GM21360 (cell line): ENCODE measurements around the gene CRYBA2.

Experiments used
- ATAC-seq: cut with Tn5 transposase; IDR thresholded peaks from one replicate; pipeline ENCODE4 v1.9.1; 2021; ENCODE audit warnings: mild to moderate bottlenecking, moderate library complexity; ENCODE audit not compliant: unreplicated experiment

The CRYBA2 gene

DNA sequence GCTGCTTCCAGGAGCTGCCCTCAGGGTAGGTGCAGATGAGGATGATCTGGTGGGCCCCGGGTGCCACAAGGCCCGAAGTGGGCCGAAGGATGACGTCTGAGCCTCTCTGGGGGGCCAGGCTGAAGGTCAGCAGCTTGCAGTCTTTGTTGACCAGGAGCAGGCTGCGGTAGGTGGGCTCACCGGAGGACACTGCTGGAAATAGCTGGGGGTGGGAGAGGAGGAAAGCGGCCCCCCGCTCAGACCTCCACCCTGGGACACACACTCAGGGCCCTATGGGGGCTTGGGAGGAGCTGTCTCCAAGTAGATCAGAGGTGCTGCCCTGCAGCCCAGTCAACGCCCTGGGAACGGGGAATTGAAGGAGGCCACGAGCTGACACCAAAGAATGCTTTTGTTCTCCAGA is 30.8 kb upstream of the CRYBA2 start:
- ATAC-seq = no peak

DNA sequence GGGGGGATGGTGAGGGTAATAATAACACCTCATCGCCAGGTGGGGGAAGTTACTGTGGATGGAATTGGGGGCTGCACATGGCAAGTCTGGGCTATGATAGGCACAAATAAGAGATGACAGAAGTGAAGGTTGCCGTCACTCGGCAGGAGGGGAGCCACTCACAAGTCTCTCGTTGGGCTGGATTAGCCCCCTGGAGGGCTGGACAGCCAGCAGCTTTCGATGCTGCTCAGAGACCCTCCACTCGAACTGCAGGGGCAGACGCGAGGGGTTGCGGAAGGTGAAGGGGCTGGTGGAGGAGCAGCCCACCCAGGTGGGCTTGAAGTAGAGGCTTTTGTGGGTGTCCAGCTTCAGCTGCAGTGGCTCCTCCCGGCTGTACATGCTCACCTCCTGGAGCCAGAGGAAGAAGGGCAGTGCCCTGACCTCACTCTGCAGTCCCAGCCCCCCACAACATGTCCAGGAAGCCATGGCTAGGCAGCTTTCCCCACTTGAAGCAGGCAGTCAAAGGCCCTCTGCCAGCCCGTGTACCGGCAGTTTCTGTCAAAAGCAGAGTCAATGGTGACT is 29.9 kb upstream of the CRYBA2 start:
- ATAC-seq = no peak

DNA sequence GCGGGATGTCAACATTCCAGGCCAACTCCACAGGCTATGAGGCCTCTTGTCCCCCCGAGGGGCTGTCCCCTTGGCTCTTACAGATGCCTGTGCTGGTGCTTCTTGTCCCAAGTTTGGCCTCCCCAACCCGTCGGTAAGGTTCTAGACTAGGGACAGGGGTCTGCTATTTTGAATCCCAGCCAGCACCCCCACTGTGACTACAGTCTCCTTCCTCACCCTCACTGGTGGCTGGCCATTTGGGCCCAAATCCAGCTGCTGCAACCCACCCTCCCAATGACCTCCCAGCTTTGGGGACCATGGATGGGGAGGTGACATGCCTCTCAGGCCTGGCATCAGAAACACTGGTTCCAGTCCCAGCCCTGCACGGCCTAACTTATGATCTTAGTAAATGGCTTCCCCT is 29.4 kb upstream of the CRYBA2 start:
- no peak for ATAC-seq

DNA sequence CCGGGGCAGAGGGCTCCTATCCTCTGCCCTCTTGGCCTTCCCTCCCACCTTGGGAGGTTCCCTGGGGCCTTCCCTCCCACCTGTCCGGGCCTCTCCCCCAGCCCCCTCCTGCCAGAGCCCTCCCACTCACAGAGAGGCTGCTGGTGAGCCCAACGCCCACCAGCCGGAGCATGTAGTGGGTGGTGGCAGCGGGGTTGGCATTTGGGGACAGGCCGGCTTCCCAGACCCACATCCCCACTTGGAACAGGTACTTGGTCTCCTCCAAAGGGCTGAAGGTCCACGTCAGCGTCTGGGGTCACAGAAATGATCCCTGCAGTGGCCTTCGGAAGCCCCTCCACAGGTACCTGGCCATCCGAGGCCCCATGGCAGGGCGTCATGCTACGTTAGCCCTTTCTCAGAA is 28.8 kb upstream of the CRYBA2 start:
- ATAC-seq = no peak

DNA sequence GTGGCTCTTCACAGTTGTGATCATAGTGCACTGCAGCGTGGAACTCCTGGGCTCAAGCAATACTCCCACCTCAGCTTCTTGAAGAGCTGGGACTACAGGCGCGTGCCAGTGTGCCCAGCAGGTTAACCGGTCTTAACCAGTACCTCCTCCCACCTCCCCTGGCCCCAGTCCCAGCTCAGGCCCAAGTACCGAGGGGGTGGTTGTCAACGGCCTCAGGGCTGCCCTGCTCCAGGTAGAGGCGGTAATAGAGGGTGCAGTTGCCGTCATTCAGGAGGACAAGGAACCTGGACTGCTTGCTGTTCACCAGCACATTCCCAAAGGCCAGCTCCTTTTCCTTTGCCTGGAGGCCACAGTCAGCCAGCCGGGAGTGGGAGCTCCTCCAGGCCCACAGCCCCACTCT is 28.4 kb upstream of the CRYBA2 start:
- no peak for ATAC-seq

DNA sequence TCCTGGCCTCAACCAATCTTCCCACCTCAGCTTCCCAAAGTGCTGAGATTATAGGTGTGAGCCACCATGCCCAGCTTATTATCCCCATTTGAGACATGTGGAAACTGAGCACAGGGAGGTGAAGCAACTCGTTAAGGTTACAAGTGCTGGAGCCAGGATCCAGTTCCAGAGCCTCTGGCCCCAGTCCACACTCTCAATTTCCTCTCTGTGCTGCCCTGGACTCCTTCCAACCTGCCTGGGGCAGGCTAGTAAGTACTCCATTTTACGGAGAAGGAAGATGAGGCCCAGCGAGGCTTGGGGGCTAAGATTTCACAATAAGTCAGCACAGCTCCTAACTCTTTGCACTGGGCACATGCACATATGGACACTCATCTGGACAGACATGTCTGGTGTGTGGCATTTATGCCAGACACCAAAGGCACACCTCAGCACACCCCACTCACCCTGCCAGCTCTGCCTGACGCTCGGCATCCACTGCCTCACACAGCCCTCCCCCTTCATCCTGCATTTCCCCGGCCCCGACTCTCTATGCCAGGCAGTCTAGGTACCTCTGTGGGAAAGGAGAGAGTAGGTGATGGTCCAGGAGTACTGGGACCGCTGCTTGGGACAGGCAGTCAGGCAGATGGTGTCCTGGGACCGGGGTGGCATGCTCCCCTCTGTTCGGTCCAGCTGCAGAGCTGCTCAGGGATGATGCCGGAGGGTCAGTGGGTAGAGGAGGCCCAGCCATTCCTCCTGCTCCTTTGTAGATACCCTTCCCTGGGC is 27.6 kb upstream of the CRYBA2 start:
- ATAC-seq = no peak

DNA sequence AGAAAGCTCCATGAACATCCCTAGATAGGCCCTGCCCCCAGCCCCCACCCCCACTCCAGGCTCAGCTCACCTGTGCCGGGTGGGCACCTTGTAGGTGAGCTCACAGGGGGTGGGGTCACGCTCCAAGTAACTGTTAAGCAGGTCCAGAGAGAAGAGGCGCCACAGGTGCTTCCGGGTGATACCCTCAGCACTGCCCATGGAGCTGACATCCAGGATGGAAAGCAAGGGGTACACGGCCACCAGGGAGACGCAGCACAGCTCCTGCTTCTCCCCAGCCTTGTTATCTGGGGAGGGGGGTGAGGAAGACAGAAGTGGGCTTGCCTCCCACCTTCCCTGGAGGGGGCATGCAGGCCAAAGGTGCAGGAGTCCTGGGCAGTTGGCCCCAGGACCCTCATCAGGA is 26.2 kb upstream of the CRYBA2 start:
- ATAC-seq = no peak

DNA sequence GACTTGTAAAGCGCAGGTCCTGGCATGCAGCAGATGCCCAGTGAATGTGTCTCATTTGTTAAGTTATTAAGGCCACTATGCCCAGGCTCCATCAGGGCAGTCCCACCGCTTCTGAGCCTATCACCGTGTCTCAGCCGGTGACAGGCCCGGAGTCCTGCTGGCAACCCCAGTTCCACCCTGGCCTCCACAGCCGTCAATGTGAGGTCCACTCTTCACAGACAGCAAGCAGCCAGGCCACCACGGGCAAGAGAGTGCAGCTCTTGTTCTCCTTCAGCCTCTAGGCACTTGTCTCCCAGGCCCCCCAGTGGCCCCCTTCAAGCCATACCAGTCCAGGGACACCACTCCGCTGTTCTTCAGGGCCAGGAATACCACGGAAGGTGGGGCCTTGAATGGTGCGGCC is 25.5 kb upstream of the CRYBA2 start:
- ATAC-seq = no peak

DNA sequence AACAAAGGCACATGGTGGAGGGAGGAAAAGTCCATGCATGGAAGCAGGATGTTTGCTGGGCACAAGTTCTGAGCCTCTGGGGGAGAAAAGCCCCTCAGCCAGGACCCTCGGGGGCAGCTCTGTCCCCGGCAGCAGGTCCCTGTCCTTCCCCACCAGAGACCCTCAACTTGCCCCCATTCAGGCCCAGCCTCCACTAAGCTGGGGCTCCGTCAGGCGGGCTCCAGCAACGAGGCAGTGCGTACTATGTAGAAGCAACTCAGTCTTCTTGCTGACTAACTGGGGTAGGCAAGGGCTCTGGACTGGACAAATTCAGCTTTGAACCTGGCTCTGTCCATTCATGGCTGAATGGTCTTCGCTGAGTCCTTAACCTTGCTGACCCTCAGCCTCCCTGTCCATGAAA is 25.1 kb upstream of the CRYBA2 start:
- no peak for ATAC-seq

DNA sequence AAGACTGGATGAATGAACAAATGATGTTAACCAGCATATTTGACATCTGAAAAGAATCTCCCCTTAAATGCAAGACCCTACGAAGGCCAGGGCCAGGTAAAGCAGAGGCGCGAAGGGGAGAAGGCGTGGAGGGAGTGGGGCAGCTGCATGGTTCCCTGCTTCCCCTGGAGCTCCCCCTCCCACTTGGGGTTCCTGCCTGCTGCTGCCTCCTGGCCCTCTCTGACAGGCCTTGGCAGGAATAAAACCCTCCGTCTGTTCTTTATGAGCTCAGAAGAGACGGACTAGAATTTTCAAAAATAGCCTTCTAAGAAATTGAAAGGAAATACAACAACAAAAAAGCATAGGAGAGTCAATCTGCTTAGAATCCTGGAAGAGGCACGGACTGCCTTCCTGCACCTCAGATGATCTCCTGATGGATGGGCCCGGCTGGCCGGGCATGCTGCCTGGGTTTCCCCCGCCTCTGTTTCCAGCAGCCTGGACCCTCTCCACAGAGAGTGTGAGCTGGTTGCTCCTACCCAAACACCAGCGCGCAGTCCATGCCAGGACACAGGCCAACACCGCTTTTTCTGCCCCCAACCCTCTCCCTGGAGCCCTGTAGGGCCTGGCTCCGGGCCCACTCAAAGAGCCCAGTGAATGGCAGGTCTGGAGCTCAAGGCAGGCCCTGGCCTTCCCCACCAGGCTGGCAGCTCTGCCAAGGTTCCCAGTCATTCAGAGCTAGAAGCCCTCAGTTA is 24.1 kb upstream of the CRYBA2 start:
- ATAC-seq = no peak

DNA sequence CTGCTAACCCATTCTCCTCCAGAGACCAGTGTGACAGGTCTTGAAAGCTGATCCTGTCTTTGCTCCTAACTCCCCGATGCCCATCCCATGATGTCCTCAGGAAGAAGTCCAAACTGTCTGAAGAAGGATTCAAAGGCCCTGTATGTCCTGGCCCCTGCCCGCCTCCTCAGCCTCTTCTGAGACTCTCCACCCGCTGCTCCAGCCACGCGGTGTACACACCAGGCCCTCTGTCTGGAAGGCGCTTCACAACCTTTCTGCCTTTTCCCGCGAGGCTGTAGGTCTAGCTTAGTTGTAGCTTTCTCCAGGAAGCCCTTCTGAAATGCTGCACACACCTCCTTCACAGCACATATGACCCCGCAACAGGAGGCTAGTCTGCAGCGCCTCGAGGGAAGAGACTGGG is 23.5 kb upstream of the CRYBA2 start:
- ATAC-seq = no peak

DNA sequence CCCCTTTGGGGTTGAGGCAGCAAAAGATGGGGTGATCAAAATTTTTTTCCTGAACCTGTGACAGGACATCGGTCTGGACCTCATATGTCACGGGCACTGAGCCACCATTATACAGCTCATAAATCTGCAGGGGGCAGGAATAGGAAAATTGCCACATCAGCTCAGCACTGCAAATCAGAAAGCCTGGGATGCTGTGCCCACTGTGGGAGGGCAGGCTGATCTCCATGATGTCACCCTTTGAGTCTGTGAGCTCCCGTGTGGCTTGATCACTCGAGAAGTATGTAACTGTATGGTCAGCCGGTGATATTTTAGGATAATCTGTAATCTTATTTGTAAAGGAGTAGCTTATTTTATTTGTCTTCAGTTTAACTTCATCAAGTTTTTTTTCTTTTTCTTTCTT is 17.7 kb upstream of the CRYBA2 start:
- no peak for ATAC-seq

DNA sequence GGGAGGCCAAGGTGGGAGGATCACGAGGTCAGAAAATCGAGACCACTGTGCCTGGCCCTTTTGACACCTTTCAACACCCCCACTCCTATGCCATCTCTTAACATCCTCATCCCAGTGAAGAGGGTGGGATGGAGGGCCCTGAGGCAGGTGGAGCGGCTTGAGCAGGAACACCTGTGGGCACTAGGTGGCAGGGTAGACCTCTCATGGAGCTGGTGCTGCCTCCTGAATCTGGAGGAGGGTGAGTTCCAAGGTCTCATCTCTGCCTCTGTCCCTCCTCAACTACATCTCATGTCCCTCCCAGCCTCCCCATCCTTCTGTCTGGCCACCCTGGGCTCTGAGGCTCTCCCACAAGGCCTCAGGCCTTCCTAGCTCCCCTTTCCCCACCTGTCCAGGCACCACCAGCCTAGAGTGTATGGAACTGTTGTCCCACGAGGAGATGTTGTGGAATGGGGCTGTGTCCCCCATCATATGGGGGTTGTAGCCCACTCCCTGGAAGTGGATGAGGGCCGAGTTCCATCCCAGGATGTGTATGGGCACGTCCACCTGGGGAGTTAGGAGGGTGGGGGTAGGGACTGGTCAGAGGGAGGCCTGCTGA is 17.0 kb upstream of the CRYBA2 start:
- no peak for ATAC-seq

DNA sequence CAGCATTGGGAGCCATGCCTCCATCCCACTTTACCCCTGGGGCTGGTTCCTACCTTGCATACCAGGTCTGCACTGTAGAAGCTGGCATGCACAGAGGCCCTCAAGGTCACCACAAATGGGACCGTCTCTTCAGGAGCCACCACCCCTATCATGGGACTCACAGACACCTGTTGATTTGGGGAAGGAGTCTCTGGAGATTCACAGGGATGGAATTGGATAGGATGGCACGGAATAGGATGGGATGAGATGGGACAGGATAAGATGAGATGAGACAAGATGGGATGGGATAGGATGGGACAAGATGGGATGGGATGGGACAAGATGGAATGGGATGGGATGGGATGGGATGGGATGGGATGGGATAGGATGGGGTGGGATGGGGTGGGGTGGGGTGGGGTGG is 16.1 kb upstream of the CRYBA2 start:
- no peak for ATAC-seq

DNA sequence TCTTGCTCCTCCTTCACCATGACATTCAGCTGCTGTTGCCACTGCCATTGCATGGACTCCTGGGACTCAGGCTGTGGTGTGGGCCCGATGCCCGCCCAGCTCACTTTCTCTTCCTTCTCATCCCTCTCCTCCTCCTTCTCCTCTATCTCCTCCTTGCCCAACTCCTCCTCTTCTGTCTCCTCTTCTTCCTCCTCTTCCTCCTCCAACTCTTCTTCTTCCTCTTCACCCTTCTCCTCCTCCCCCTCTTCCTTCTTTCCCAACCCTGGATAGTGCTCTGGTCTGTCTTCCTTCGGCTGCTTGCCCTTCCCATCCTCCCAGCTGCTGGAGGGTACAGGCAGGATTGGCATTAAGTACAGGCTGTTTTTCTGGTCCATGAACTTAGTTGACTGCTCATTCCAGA is 10.8 kb upstream of the CRYBA2 start:
- ATAC-seq = no peak

DNA sequence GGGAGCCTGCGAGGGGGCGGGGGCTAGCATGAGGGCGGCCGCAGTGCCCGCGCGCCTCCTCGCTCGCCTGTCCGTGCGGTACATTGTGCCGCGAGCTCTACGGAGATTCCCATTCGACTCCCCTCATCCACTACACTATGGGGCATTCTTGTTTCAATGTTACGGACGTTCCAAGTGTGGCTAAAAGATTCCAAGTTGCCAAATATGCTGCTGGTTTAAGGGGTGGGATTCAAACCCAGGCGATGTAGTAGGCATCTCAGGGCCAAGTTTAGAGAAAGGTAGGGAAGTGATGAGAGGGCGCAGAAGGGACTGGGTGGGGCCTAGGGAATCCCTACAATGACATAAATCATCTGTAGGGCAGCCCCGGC is 10.0 kb upstream of the CRYBA2 start:
- ATAC-seq = no peak

DNA sequence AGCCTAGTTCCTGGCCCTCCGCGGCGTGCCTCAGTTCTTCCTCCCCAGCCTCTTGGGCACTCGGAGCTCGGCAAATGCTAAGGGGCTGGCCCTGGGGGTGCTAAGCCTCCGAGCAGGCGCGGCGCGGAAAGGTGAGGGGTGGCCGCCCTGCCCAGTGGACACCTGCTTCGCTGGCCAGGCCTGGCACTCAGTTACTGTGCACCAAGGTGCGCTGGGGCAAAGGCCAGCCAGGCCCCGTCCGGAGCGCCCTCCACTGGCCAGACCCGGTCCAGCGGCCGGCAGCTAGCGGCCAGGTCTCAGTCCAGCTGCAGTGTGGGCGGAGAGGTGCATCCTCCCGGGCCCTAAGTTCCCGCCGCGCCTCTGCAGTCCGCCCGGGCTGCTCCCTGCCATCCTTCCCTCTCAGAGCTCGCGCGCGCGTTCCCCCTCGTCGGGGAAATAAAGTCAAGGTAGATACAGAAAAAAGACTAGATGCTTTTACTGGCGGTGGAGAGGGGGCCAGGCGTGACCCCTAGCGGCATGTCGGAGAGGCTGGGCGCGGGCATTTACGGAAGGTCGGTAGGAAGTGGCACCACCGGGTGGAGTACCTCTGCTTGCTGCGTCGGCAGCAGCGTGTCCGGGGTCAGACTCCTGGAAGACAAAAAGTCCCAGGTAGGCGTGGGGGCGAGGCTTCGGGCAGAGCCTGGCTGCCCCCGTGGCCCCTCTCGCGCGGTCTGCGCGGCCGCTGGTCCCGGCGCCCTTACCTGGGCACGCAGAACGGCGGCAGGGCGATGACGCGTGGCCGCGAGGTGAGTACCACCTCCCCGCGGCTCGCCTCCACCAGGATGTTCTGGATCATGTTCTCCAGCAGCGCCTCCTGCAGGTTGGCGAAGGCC is 9.4 kb upstream of the CRYBA2 start:
- ATAC-seq = no peak

DNA sequence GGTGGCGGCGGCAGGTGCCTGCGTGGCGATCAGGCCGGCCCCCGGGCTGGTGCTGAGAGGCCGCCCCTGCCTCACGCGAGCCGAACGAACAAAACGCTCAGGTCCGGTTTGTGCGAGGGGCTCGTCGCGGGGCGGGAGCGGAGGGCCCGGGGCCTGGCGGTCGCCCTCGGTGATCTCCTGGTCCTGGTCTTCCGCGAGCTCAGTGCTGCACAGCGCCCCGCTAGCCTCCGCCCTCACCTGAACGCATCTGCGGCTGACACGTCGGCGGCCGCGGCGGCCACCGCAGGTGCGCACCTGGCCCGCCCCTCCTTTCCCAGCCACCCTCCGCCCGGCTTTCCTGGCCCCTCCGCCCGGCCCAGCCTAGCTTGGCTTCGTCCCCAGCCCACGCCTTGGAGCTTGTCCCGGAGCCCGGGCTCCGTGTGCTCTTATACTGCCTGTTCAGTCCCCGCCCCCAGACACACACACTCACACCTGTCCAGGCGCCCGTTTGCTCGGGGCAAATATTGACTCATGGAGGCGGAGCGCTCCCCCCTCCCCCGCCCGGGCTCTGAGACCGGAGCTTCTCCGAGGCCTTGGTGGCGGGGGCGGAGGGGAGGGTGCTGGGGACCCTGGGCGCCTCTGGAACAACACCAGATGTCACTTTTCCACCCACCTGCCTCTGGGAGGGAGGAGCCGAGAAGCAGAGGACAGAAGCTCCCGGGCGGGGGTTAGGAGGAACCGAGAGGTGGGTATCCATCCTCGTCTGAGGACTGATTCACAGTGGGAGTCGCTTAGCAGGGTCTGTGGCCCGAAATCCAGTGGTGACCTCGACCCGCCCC is 8.6 kb upstream of the CRYBA2 start:
- ATAC-seq = no peak

DNA sequence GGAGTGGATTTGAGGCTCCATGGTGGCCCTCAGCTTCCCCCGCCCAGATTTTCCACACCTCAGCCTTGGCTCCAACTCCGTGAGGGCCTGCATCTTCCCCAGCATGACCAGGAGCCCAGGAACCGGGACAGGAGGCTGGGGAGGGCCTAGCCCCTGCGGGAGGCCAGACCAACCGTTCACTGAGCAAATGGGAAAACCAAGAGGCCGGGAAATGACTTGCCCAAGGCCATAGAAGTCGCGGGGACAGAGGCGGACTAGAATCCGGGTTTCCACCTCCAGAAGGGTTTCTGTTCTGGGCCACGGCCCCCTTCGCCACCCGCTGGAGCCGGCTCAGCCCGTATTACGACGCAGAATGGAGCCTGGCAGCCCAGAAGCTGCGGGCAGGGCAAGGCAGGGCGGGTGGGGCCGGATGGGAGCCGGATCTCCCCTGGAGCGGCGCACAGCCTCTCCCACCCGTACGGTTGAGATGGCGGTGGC is 7.9 kb upstream of the CRYBA2 start:
- no peak for ATAC-seq

DNA sequence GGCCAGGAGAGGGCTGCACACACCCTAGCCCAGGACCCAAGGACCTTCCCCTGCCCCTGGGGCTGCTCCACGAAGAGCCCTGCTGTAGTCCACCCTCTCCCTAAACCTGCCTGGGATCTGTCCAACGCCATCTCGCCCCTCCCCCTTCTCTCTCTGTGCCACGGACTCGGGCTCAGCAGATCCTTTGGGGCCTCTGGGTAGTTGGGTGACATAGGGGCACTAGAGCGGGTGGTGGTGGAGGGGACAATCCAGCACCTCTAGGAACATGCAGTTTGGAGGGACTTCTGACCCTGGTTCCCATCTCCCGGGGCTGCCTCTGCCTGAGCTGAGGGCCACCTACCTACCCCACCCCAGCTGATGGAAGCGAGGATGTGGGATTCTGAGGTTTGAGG is 7.3 kb upstream of the CRYBA2 start:
- no peak for ATAC-seq
